Brain pericyte (primary cell): Measurements from ENCODE around the gene IFNL3.
"Not testable (repeated sequence)": the region's sequence is repeated elsewhere in the genome, so short reads cannot be mapped to it uniquely, and the experiment has no call there.

Source experiments
- DNase-seq: peaks from one replicate; pipeline ENCODE4 v3.0.0-alpha.2; 2012; ENCODE audit warnings: low read depth, low spot score

Gene IFNL3

GRCh38 chr19:39253374-39254149, 8.8 kb upstream of the IFNL3 start:
- no peak for DNase-seq

GRCh38 chr19:39252458-39252857, 7.7 kb upstream of the IFNL3 start:
- no peak for DNase-seq

- DNase-seq, result no peak
Measured at GRCh38 chr19:39251846-39252245, 7.0 kb upstream of the IFNL3 start.

- DNase-seq, result no peak
Measured at GRCh38 chr19:39251081-39251480, 6.3 kb upstream of the IFNL3 start.

- no peak for DNase-seq
Measured at GRCh38 chr19:39248806-39249205, 4.0 kb upstream of the IFNL3 start, which contains the start of gene IFNL4. IFNL4 (minus strand) TSS chr19:39248856.

- DNase-seq, result no peak
Measured at GRCh38 chr19:39247701-39248664, 3.2 kb upstream of the IFNL3 start.

GRCh38 chr19:39246951-39247669, 2.3 kb upstream of the IFNL3 start:
- DNase-seq, result no peak

GRCh38 chr19:39245166-39245565, 360 bp upstream of the IFNL3 start:
- DNase-seq, result not testable (repeated sequence)

GRCh38 chr19:39243741-39244140, 1.1 kb downstream of the IFNL3 start:
- DNase-seq, result not testable (repeated sequence)

GRCh38 chr19:39240421-39240820, 4.4 kb downstream of the IFNL3 start:
- DNase-seq, result no peak

GRCh38 chr19:39238944-39239343, 5.9 kb downstream of the IFNL3 start:
- no peak for DNase-seq

- no peak for DNase-seq
Measured at GRCh38 chr19:39238209-39238608, 6.6 kb downstream of the IFNL3 start.

GRCh38 chr19:39237200-39238184, 7.3 kb downstream of the IFNL3 start:
- DNase-seq, result no peak

GRCh38 chr19:39236527-39236926, 8.3 kb downstream of the IFNL3 start:
- DNase-seq, result no peak

- DNase-seq, result no peak
Measured at GRCh38 chr19:39232708-39233107, 12.1 kb downstream of the IFNL3 start.

- DNase-seq, result no peak
Measured at GRCh38 chr19:39230096-39230764, 14.6 kb downstream of the IFNL3 start.

- no peak for DNase-seq
Measured at GRCh38 chr19:39224910-39225309, 19.9 kb downstream of the IFNL3 start.

- no peak for DNase-seq
Measured at GRCh38 chr19:39223703-39224279, 21.0 kb downstream of the IFNL3 start.

- not testable (repeated sequence) for DNase-seq
Measured at GRCh38 chr19:39219108-39219507, 25.7 kb downstream of the IFNL3 start.
